K562 (cell line): ENCODE measurements around the gene PICK1. TPM values are rescaled to one million over a fixed set of nuclear protein-coding genes. Genes with fewer than 3 reads are reported as not detected.

Source experiments
- ATAC-seq: fragments of 200-7000 bp; cut with Tn5 transposase; 3 replicates; pipeline ENCODE4 v1.9.1; 2020; ENCODE audit warnings: moderate library complexity
- BruUV-seq: library from RNA; stranded (reverse); fragments of 400-500 nt; replicated peaks from 2 replicates; lab custom pipeline; 2021; lab: Mats Ljungman, UMichigan
- CTCF ChIA-PET: fragments of 300-600 bp; formaldehyde crosslinking; extraction: SDS; loops from one replicate; lab custom pipeline; 2021; ENCODE audit warnings: low intra/inter-chr PET ratio; lab: Yijun Ruan, JAX
- POLR2A ChIA-PET: fragments of 300-600, 350-650 bp; sonication (Branson Sonifier 250); formaldehyde crosslinking; extraction: SDS; loops from one replicate; lab custom pipeline; 2021; ENCODE audit warnings: antibody characterized with exemption, inconsistent platforms; lab: Yijun Ruan, JAX
- DNase-seq, 4 experiments: peaks; one replicate each; pipeline versions ENCODE4 v3.0.0 to v3.0.0-alpha.2; 2011 to 2018; ENCODE audit warnings: low spot score in 3 of 4, mixed read lengths in 3 of 4; ENCODE audit errors: extremely low read depth in 1 of 4
- FAIRE-seq: peaks from 2 replicates; lab custom pipeline; 2011; peaks lifted over from hg19 to GRCh38; lab: Jason Lieb, UNC
- H2AFZ ChIP-seq: 2 replicates; pipeline ENCODE4 v1.6.0; 2011; ENCODE audit warnings: low read depth, low read length, control low read depth, inconsistent platforms
- H3K27ac ChIP-seq: fragments of 200-600 bp; 3 replicates; pipeline ENCODE4 v1.8.0; 2011; ENCODE audit warnings: low read depth, mild to moderate bottlenecking, control low read depth, inconsistent platforms, low read length, moderate library complexity, mixed read lengths; ENCODE audit errors: extremely low read depth
- H3K27me3 ChIP-seq, 2 experiments: fragments of 300-600 bp in 1 of 2; 2 replicates in 1 of 2; 3 replicates in 1 of 2; pipeline versions ENCODE4 v1.6.0 to v1.8.0; 2011; ENCODE audit warnings: inconsistent platforms in 2 of 2, low read length in 2 of 2, mild to moderate bottlenecking in 1 of 2, mixed read lengths in 1 of 2, moderate library complexity in 1 of 2; ENCODE audit not compliant: control insufficient read depth in 2 of 2, insufficient read depth in 2 of 2
- H3K36me3 ChIP-seq: fragments of 300-600 bp; 3 replicates; pipeline ENCODE4 v1.8.0; 2011; ENCODE audit warnings: mild to moderate bottlenecking, low read length, inconsistent platforms; ENCODE audit not compliant: control insufficient read depth, insufficient read depth
- H3K4me1 ChIP-seq, 2 experiments: fragments of 200-600 bp in 1 of 2; replicated peaks in 1 of 2; 2 replicates in 1 of 2; 3 replicates in 1 of 2; pipeline versions ENCODE4 v1.5.1 to v1.8.0; 2011; ENCODE audit warnings: inconsistent platforms in 2 of 2, low read length in 2 of 2, mild to moderate bottlenecking in 1 of 2, mixed read lengths in 1 of 2, moderate library complexity in 1 of 2; ENCODE audit not compliant: control insufficient read depth in 2 of 2, insufficient read depth in 2 of 2
- H3K4me2 ChIP-seq: 2 replicates; pipeline ENCODE4 v1.6.1; 2011; ENCODE audit warnings: low read length, control low read depth, inconsistent platforms, mixed read lengths; ENCODE audit not compliant: insufficient read depth
- H3K4me3 ChIP-seq: fragments of 200-600 bp; sonication (generic), shearing (Covaris generic); 2 replicates; pipeline ENCODE4 v1.5.1; 2016; ENCODE audit warnings: control low read depth, inconsistent platforms
- H3K79me2 ChIP-seq: fragments of 200-600 bp; 3 replicates; pipeline ENCODE4 v1.8.0; 2011; ENCODE audit warnings: low read length, inconsistent platforms; ENCODE audit not compliant: control insufficient read depth, insufficient read depth
- H3K9ac ChIP-seq, 2 experiments: 2 replicates each; pipeline versions ENCODE4 v1.6.0 to v1.6.1; 2011; ENCODE audit warnings: low read depth in 2 of 2, low read length in 2 of 2, control low read depth in 1 of 2, inconsistent platforms in 1 of 2, mild to moderate bottlenecking in 1 of 2, mixed read lengths in 1 of 2; ENCODE audit not compliant: insufficient read depth in 1 of 2
- H3K9me1 ChIP-seq: one replicate; pipeline ENCODE4 v1.6.0; 2011; ENCODE audit warnings: inconsistent platforms, mild to moderate bottlenecking, low read length, moderate library complexity; ENCODE audit not compliant: control insufficient read depth, insufficient read depth
- H3K9me3 ChIP-seq: replicated peaks from 2 replicates; pipeline ENCODE4 v1.5.1; 2011; ENCODE audit warnings: low read depth, low read length, inconsistent platforms; ENCODE audit not compliant: control insufficient read depth, insufficient read depth
- H4K20me1 ChIP-seq: replicated peaks from 2 replicates; pipeline ENCODE4 v1.6.1; 2011; ENCODE audit warnings: low read length, inconsistent platforms, mixed read lengths; ENCODE audit not compliant: control insufficient read depth, insufficient read depth
- BRD9 ChIP-seq: fragments of 450-650 bp; IDR thresholded peaks from 2 replicates; pipeline ENCODE4 v1.6.1; 2018; ENCODE audit warnings: low read depth; ENCODE audit not compliant: partially characterized antibody
- CBFA2T3 ChIP-seq: fragments of 450-650 bp; IDR thresholded peaks from 2 replicates; pipeline ENCODE4 v1.6.1; 2017
- CHCHD3 ChIP-seq: fragments of 250-450 bp; sonication (Bioruptor Pico); IDR thresholded peaks from 2 replicates; pipeline ENCODE4 v2.1.2; 2022; ENCODE audit warnings: mild to moderate bottlenecking
- FOXJ3 ChIP-seq: sonication (generic); formaldehyde crosslinking; IDR thresholded peaks from 2 replicates; pipeline ENCODE4 v1.4.0; 2020; ENCODE audit warnings: mild to moderate bottlenecking, missing genetic modification reagents
- FOXK2 ChIP-seq, 2 experiments: fragments of 450-650 bp; IDR thresholded peaks in 1 of 2; conservative IDR thresholded peaks in 1 of 2; 2 replicates each; pipeline ENCODE4 v1.6.1; 2016; ENCODE audit warnings: low read depth in 2 of 2, mild to moderate bottlenecking in 1 of 2
- GMEB1 ChIP-seq: fragments of 250-450 bp; sonication (Bioruptor Pico); IDR thresholded peaks from 2 replicates; pipeline ENCODE4 v1.4.0; 2020; ENCODE audit warnings: mild to moderate bottlenecking
- KAT7 ChIP-seq: sonication (generic); formaldehyde crosslinking; IDR thresholded peaks from 2 replicates; pipeline ENCODE4 v1.8.0; 2022; ENCODE audit warnings: missing genetic modification reagents, mild to moderate bottlenecking, borderline replicate concordance
- KLF6 ChIP-seq: fragments of 250-450 bp; sonication (Bioruptor Pico); IDR thresholded peaks from 2 replicates; pipeline ENCODE4 v1.4.0; 2020; ENCODE audit warnings: mild to moderate bottlenecking, moderate library complexity, borderline replicate concordance
- L3MBTL2 ChIP-seq: fragments of 450-650 bp; IDR thresholded peaks from 2 replicates; pipeline ENCODE4 v1.6.1; 2016; ENCODE audit warnings: mild to moderate bottlenecking, moderate library complexity
- LEF1 ChIP-seq: fragments of 450-650 bp; IDR thresholded peaks from 2 replicates; pipeline ENCODE4 v1.6.1; 2016; ENCODE audit warnings: mild to moderate bottlenecking
- MLX ChIP-seq, 2 experiments: fragments of 450-650 bp in 1 of 2; sonication (generic) in 1 of 2; formaldehyde crosslinking; conservative IDR thresholded peaks; 2 replicates each; pipeline versions ENCODE4 v1.4.0 to v1.8.1; 2020 to 2022; ENCODE audit warnings: mild to moderate bottlenecking in 1 of 2, missing genetic modification reagents in 1 of 2
- NFE2 ChIP-seq: IDR thresholded peaks from 2 replicates; pipeline ENCODE4 v1.6.1; 2014; ENCODE audit warnings: antibody characterized with exemption, low read depth
- NFXL1 ChIP-seq: fragments of 450-650 bp; formaldehyde crosslinking; IDR thresholded peaks from 2 replicates; pipeline ENCODE4 v1.4.0; 2021; ENCODE audit warnings: mild to moderate bottlenecking
- SMARCA4 ChIP-seq: fragments of 450-650 bp; IDR thresholded peaks from 2 replicates; pipeline ENCODE4 v1.6.1; 2016
- ZBTB1 ChIP-seq: sonication (generic); formaldehyde crosslinking; IDR thresholded peaks from 2 replicates; pipeline ENCODE4 v1.8.1; 2023; ENCODE audit warnings: missing genetic modification reagents, low read depth, mild to moderate bottlenecking, borderline replicate concordance
- ZBTB7A ChIP-seq: IDR thresholded peaks from 2 replicates; pipeline ENCODE4 v1.6.1; 2011; ENCODE audit warnings: low read depth, mild to moderate bottlenecking, low read length, moderate library complexity, borderline replicate concordance; ENCODE audit not compliant: control insufficient read depth
- ZNF165 ChIP-seq: fragments of 250-450 bp; sonication (Bioruptor Pico); IDR thresholded peaks from 2 replicates; pipeline ENCODE4 v1.4.0; 2020; ENCODE audit warnings: borderline replicate concordance
- ZNF830 ChIP-seq: fragments of 250-450 bp; sonication (Bioruptor Pico); IDR thresholded peaks from 2 replicates; pipeline ENCODE4 v1.5.0; 2021; ENCODE audit warnings: mild to moderate bottlenecking
- WGBS: fragments of 100-300 bp; shearing (Covaris generic); methylation state at CpG from one replicate; pipeline ENCODE4 v1.1.6; 2016; ENCODE audit warnings: low coverage, mixed read lengths; ENCODE audit not compliant: insufficient coverage; ENCODE audit errors: missing lambda C conversion rate; 5-methylcytosine and 5-hydroxymethylcytosine counted together
- in situ Hi-C: fragments of 300-500 bp; cut with MboI; formaldehyde crosslinking; loops from 4 replicates; pipeline ENCODE4 v1.15.0; 2018; ENCODE audit warnings: inconsistent platforms, mixed read lengths
- intact Hi-C: fragments of 100-400 bp; cut with micrococcal nuclease; formaldehyde crosslinking; loops from 2 replicates; pipeline ENCODE4 v1.14.2; 2022
- polyA plus RNA-seq, 8 experiments: library from polyadenylated mRNA; depleted of rRNA in 4 of 8; stranded (reverse) in 5 of 8; unstranded in 3 of 8; fragments of >200 nt; fragmentation: Nextera tagmentation in 2 of 8; fragmentation: Illumina TruSeq in 1 of 8; extraction: Ambion mirVana in 2 of 8; extraction: Trizol in 1 of 8; gene quantifications; 2 replicates each; pipeline versions ENCODE4 v1.2.1 to v1.2.3, GENCODE V29; 2011 to 2014; ENCODE audit warnings: inconsistent platforms in 1 of 8, missing spikeins in 1 of 8
- total RNA-seq, 7 experiments: library from RNA; depleted of rRNA in 6 of 7; stranded (reverse); fragments of >200 nt in 6 of 7; fragmentation: Illumina TruSeq in 2 of 7; extraction: Trizol in 2 of 7; gene quantifications; 2 replicates each; pipeline versions ENCODE4 v1.2.1 to v1.2.3, GENCODE V29; 2011 to 2021; ENCODE audit warnings: low replicate concordance in 1 of 7

Gene PICK1
- total and polyA plus RNA-seq, 9 of the 15 experiments (the other 6 are each of a cell fraction or from before 2014, with no cell fraction given): 0.06 to 11.0 (median 7.9) TPM; not detected in 1

- POLR2A ChIA-PET: interaction anchor here (0.6 kb wide), 1 partner anchor 12 kb away, joined by 4 read pairs; no protein-coding TSS in a partner anchor
Observed at GRCh38 chr22:38049812-38050619, 7.2 kb upstream of the PICK1 start.

More at GRCh38 chr22:38049812-38050619, 7.2 kb upstream of the PICK1 start:
- 22% methylated on average over 12 of the region's 20 CpGs for WGBS
- no peak for TF ChIP-seq KLF6 (CRISPR knock-in tag)
- TF ChIP-seq CHCHD3: no peak
- TF ChIP-seq FOXK2 (conservative IDR thresholded peaks at IDR 0.05 in 1 of 2, IDR thresholded peaks at IDR 0.05 in 1 of 2; ENCODE audit: low read depth in 2 of 2): no peak
- no peak for TF ChIP-seq ZBTB7A
- TF ChIP-seq NFXL1 (CRISPR knock-in tag): no peak
- TF ChIP-seq L3MBTL2: no peak
- no peak for TF ChIP-seq ZNF165 (CRISPR knock-in tag)
- no peak for TF ChIP-seq NFE2
- TF ChIP-seq BRD9: no peak
- TF ChIP-seq CBFA2T3: no peak
- TF ChIP-seq LEF1: no peak
- no peak for TF ChIP-seq KAT7 (CRISPR knock-in tag)
- no peak for TF ChIP-seq ZBTB1 (CRISPR knock-in tag)
- no peak for TF ChIP-seq MLX (CRISPR knock-in tag; conservative IDR thresholded peaks at IDR 0.05)
- TF ChIP-seq ZNF830 (CRISPR knock-in tag): no peak
- TF ChIP-seq SMARCA4: no peak
- no peak for TF ChIP-seq FOXJ3 (CRISPR knock-in tag)
- TF ChIP-seq GMEB1: no peak
- peaks cover 0 to 13% of the 10 kb centered on the region in 2 experiments; a peak in 2 of 5 replicates for H3K27me3 ChIP-seq
- no peak for FAIRE-seq
- no peaks in the 10 kb centered on the region for H3K9me1 ChIP-seq
- no peak overlapping the region for H2AFZ ChIP-seq
- H3K4me1 ChIP-seq: peaks cover 0 to 11% of the 10 kb centered on the region in 2 experiments; a peak in 2 of 5 replicates
- H3K9me3 ChIP-seq: no peaks in the 10 kb centered on the region
- BruUV-seq: no TSS peak
- no peak for DNase-seq
- in situ Hi-C loops: loop anchor here (25.0 kb wide), 2 partner anchors 537 to 962 kb away; partner anchors contain the start of genes APOBEC3C and APOBEC3D
- no peak overlapping the region for H3K27ac ChIP-seq
- intact Hi-C loops: loop anchor here (5.0 to 10.0 kb wide), 2 partner anchors 305 to 522 kb away; partner anchors contain the start of gene DMC1
- no peak for ATAC-seq
- CTCF ChIA-PET: no interaction called here
- H3K36me3 ChIP-seq: no peaks in the 10 kb centered on the region
- no peak overlapping the region for H3K9ac ChIP-seq
- H3K79me2 ChIP-seq: no peaks in the 10 kb centered on the region
- H3K4me3 ChIP-seq: no peak overlapping the region
- no peaks in the 10 kb centered on the region for H4K20me1 ChIP-seq
- no peak overlapping the region for H3K4me2 ChIP-seq
